Muscle layer of colon (tissue), 2 donors: ENCODE results near the gene CLEC20A.

Experiments
- H3K27ac ChIP-seq: one replicate; pipeline ENCODE4 v1.7.0; 2013; ENCODE audit warnings: low read depth, mild to moderate bottlenecking, low read length, moderate library complexity
- H3K27me3 ChIP-seq, 2 donors: one replicate each; pipeline ENCODE4 v1.7.0; 2013; ENCODE audit warnings: low read length in 2 of 2, mild to moderate bottlenecking in 2 of 2; ENCODE audit not compliant: insufficient read depth in 2 of 2, control insufficient read depth in 1 of 2
- H3K36me3 ChIP-seq: one replicate; pipeline ENCODE4 v1.7.0; 2013; ENCODE audit warnings: mild to moderate bottlenecking, low read length; ENCODE audit not compliant: insufficient read depth
- H3K4me1 ChIP-seq: one replicate; pipeline ENCODE4 v1.7.0; 2013; ENCODE audit warnings: mild to moderate bottlenecking, low read length; ENCODE audit not compliant: insufficient read depth
- H3K4me3 ChIP-seq, 2 donors: one replicate each; pipeline ENCODE4 v1.7.0; 2013; ENCODE audit warnings: low read length in 2 of 2, low read depth in 1 of 2, mild to moderate bottlenecking in 1 of 2, moderate library complexity in 1 of 2
- H3K9ac ChIP-seq: one replicate; pipeline ENCODE4 v1.7.0; 2013; ENCODE audit warnings: low read length
- H3K9me3 ChIP-seq: one replicate; pipeline ENCODE4 v1.7.0; 2013; ENCODE audit warnings: mild to moderate bottlenecking, low read length
- donor health status: abdominal sarcoma.
- donor health status: Adenocarcinoma of cecum.

CLEC20A gene

DNA sequence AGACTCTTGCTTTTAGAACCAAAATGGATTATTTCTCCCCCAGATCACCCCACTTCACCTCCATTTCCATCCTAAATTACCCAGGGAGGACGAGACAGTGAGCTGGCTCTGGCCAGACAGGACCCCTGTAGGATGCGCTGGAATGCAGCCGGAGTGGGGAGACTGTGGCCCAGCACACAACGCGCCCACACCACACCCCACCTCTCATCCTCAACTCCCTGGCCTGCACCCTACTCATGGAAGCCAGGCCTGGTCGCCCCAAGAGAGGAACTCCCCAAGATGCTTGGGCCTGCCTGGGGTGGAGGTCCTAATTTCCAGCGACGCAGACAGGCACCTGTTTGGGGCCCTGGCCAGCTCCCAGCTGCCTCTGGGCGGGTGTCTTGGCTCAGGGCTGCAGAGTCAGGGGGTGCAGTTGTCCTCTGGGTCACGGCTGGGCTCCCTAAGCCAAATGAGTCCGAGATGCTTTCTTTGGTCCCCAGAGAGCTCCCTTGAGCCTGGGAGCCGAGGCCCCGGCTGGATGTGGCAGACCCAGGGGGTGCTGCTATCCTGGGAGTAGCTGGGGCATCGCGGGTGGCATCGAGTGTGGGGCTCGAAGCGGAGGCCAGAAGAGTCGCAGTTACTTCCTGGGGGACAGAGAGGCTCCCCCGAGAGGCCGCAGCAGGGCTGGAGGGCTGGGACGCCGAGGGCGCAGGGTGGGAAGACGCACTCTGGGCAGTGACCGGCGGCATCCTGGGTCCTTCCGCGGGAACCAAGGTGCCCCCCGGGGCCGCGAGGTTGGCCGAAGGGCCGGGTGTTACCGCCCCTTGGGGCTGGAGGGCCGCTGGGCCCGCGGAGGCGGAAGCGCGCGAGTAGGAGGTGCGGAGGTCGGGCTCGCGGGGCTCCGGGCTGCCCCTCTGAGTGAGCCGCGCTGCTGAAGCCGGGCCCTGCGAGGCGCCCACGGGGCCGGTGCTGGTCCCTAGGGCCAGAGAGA, 10.4 kb downstream of the CLEC20A start:
- Histone ChIP-seq H3K27me3 (peaks cover 0 to 8% of the 10 kb centered on the region in 2 donors), H3K36me3 (no peaks in the 10 kb centered on the region), H3K27ac (no peak overlapping the region), H3K4me1 (peaks cover 5% of the 10 kb centered on the region), H3K9me3 (no peaks in the 10 kb centered on the region), H3K9ac (no peak overlapping the region), H3K4me3 (no peak overlapping the region)

GRCh38 chr1:178485541-178485981, 11.2 kb downstream of the CLEC20A start:
- H3K9ac ChIP-seq, result no peak overlapping the region
- H3K4me3 ChIP-seq, result no peak overlapping the region
- no peaks in the 10 kb centered on the region for H3K36me3 ChIP-seq
- no peaks in the 10 kb centered on the region for H3K9me3 ChIP-seq
- peaks cover 5% of the 10 kb centered on the region for H3K4me1 ChIP-seq
- H3K27ac ChIP-seq, result no peak overlapping the region
- peaks cover 0 to 8% of the 10 kb centered on the region in 2 donors for H3K27me3 ChIP-seq

- no peaks in the 10 kb centered on the region for H3K36me3 ChIP-seq
- no peak overlapping the region for H3K27ac ChIP-seq
- no peaks in the 10 kb centered on the region for H3K9me3 ChIP-seq
- peaks cover 0 to 8% of the 10 kb centered on the region in 2 donors for H3K27me3 ChIP-seq
- H3K9ac ChIP-seq, result no peak overlapping the region
- peaks cover 5% of the 10 kb centered on the region for H3K4me1 ChIP-seq
- no peak overlapping the region for H3K4me3 ChIP-seq
Measured at GRCh38 chr1:178484698-178485225, 12.0 kb downstream of the CLEC20A start.

- Histone ChIP-seq H3K36me3 (no peaks in the 10 kb centered on the region), H3K9ac (no peak overlapping the region), H3K4me1 (peaks cover 5% of the 10 kb centered on the region)
Measured at GRCh38 chr1:178483251-178483957, 13.4 kb downstream of the CLEC20A start.

DNA sequence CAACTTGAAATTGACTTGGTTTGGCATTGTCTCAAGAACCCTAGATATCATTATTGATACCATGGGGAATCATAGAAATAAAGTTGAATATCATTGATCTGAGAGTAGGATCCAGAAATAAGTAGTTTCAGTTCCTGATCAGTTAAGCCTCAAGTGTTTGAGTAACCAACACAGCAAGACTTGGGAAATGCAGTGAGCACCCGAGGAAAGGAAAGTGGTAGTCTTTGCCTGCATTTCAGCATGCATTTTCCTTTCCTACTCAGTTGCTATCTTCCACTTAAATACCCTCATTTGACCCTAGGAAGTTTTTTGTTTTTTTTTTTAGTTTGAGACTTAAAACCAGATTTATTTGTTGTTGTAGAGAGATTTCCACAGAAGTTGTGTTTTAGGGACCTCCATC, 18.9 kb downstream of the CLEC20A start:
- Histone ChIP-seq H3K36me3 (no peaks in the 10 kb centered on the region), H3K27ac (no peak overlapping the region), H3K4me3 (no peak overlapping the region), H3K9ac (no peak overlapping the region), H3K4me1 (no peaks in the 10 kb centered on the region), H3K9me3 (no peaks in the 10 kb centered on the region), H3K27me3 (no peaks in the 10 kb centered on the region)

More at GRCh38 chr1:178483251-178483957, 13.4 kb downstream of the CLEC20A start:
- H3K27ac ChIP-seq, result no peak overlapping the region
- H3K27me3 ChIP-seq, result peaks cover 0 to 8% of the 10 kb centered on the region in 2 donors
- no peaks in the 10 kb centered on the region for H3K9me3 ChIP-seq
- no peak overlapping the region for H3K4me3 ChIP-seq

GRCh38 chr1:178477373-178477772, 19.4 kb downstream of the CLEC20A start:
- H3K4me1 ChIP-seq, result no peaks in the 10 kb centered on the region
- no peak overlapping the region for H3K4me3 ChIP-seq
- no peaks in the 10 kb centered on the region for H3K36me3 ChIP-seq
- H3K27me3 ChIP-seq, result no peaks in the 10 kb centered on the region
- no peak overlapping the region for H3K27ac ChIP-seq
- H3K9me3 ChIP-seq, result no peaks in the 10 kb centered on the region
- H3K9ac ChIP-seq, result no peak overlapping the region

DNA sequence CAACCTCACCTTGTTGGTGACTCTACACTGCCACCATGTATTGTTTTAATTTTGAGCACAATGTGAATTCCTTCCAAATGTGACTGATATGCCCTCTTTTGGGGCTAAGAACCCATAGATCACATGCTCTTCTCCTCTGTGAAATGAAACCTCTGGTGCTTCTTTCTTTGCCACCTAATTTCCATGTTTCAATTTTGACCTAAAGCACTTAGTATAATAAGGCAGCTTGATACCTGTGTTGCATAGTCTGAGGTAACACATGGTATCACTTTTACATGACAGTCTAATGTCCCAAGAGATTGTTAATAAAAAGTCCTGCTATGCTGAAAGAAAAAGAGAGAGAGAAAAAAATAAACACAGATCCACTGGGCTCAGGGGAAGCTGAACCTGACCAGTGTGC, 24.2 kb downstream of the CLEC20A start:
- Histone ChIP-seq H3K27me3 (no peaks in the 10 kb centered on the region), H3K36me3 (peaks cover 11% of the 10 kb centered on the region)

GRCh38 chr1:178470411-178470960, 26.3 kb downstream of the CLEC20A start:
- Histone ChIP-seq H3K4me1 (no peaks in the 10 kb centered on the region), H3K27me3 (no peaks in the 10 kb centered on the region), H3K9ac (no peak overlapping the region), H3K4me3 (no peak overlapping the region), H3K9me3 (no peaks in the 10 kb centered on the region), H3K27ac (no peak overlapping the region), H3K36me3 (peaks cover 24% of the 10 kb centered on the region)

More for the DNA sequence above, 24.2 kb downstream of the CLEC20A start:
- Histone ChIP-seq H3K4me3 (no peak overlapping the region), H3K9ac (no peak overlapping the region), H3K9me3 (no peaks in the 10 kb centered on the region), H3K4me1 (no peaks in the 10 kb centered on the region), H3K27ac (no peak overlapping the region)

- no peak overlapping the region for H3K4me3 ChIP-seq
- no peak overlapping the region for H3K9ac ChIP-seq
- H3K9me3 ChIP-seq, result no peaks in the 10 kb centered on the region
- no peaks in the 10 kb centered on the region for H3K27me3 ChIP-seq
- H3K36me3 ChIP-seq, result peaks cover 24% of the 10 kb centered on the region
- H3K27ac ChIP-seq, result no peak overlapping the region
- H3K4me1 ChIP-seq, result no peaks in the 10 kb centered on the region
Measured at GRCh38 chr1:178467837-178468236, 28.9 kb downstream of the CLEC20A start.

GRCh38 chr1:178465011-178465410, 31.8 kb downstream of the CLEC20A start:
- Histone ChIP-seq H3K4me3 (no peak overlapping the region), H3K27ac (no peak overlapping the region), H3K4me1 (no peaks in the 10 kb centered on the region), H3K9me3 (no peaks in the 10 kb centered on the region), H3K27me3 (no peaks in the 10 kb centered on the region), H3K9ac (no peak overlapping the region), H3K36me3 (peaks cover 24% of the 10 kb centered on the region)

DNA sequence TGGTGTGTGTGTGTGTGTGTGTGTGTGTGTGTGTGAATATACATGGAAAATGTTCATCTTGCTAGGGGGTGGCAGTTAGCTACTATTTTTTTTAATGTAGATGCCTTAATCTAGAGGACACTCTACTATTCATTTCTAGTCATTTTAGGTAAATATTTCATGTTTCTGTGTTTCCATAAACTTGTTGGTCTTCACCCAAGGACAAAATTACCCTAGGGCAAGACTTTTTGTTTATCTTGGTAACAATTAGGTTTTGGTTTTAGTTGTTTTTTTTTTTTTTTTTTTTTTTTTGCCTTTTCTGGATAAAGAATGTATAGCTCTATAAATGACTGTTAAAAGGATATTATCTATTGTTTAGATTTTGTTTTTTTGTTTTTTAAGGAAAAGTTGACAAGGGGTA, 32.2 kb downstream of the CLEC20A start:
- H3K4me1 ChIP-seq, result no peaks in the 10 kb centered on the region
- peaks cover 24% of the 10 kb centered on the region for H3K36me3 ChIP-seq
- no peak overlapping the region for H3K9ac ChIP-seq
- no peak overlapping the region for H3K4me3 ChIP-seq
- no peak overlapping the region for H3K27ac ChIP-seq
- H3K27me3 ChIP-seq, result no peaks in the 10 kb centered on the region
- no peaks in the 10 kb centered on the region for H3K9me3 ChIP-seq
